Thyroid gland (tissue), 4 donors: ENCODE measurements around the gene WARS2.
"Not testable (repeated sequence)": the region's sequence is repeated elsewhere in the genome, so short reads cannot be mapped to it uniquely, and the experiment has no call there.

Source experiments
- POLR2A ChIP-seq, 2 donors: fragments of 450-650 bp; IDR thresholded peaks; one replicate each; pipeline ENCODE4 v1.6.1; 2017; ENCODE audit warnings: antibody characterized with exemption in 2 of 2, mild to moderate bottlenecking in 2 of 2, moderate library complexity in 1 of 2
- TF ChIP-seq, protein P1 (sequence below), 6 experiments: fragments of 200-600 bp in 3 of 6; fragments of 450-650 bp in 3 of 6; sonication (generic) in 3 of 6; IDR thresholded peaks; one replicate each; pipeline ENCODE4 v1.5.1; 2016 to 2019; ENCODE audit warnings: antibody characterized with exemption in 6 of 6, mild to moderate bottlenecking in 2 of 6, inconsistent platforms in 1 of 6, moderate library complexity in 1 of 6

DNA sequence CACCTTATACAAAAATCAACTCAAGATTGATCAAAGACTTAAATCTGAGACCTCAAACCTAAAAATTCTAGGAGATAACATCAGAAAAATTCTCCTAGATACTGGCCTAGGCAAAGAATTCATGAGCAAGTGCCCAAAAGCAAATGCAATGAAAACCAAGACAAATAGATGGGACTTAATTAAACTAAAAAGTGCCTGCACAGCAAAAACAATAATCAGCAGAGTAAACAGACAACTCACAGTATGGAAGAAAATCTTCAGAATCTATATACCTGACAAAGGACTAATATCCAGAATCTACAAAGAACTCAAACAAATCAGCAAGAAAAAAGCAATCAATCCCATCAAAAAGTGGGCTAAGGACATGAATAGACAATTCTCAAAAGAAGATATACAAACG, 18.6 kb downstream of the WARS2 start:
- TF ChIP-seq, protein P1, sequence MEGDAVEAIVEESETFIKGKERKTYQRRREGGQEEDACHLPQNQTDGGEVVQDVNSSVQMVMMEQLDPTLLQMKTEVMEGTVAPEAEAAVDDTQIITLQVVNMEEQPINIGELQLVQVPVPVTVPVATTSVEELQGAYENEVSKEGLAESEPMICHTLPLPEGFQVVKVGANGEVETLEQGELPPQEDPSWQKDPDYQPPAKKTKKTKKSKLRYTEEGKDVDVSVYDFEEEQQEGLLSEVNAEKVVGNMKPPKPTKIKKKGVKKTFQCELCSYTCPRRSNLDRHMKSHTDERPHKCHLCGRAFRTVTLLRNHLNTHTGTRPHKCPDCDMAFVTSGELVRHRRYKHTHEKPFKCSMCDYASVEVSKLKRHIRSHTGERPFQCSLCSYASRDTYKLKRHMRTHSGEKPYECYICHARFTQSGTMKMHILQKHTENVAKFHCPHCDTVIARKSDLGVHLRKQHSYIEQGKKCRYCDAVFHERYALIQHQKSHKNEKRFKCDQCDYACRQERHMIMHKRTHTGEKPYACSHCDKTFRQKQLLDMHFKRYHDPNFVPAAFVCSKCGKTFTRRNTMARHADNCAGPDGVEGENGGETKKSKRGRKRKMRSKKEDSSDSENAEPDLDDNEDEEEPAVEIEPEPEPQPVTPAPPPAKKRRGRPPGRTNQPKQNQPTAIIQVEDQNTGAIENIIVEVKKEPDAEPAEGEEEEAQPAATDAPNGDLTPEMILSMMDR (IDR thresholded peaks at IDR 0.05), result not testable (repeated sequence)
- TF ChIP-seq POLR2A (IDR thresholded peaks at IDR 0.05), result not testable (repeated sequence)
